Activated CD8-positive, alpha-beta T cell treated with anti-CD3 and anti-CD28 coated beads for 36 hours (primary cell): ENCODE measurements around the gene CERS6. TPM values are rescaled to one million over a fixed set of nuclear protein-coding genes. Genes with fewer than 3 reads are reported as not detected.

Experiments
- ATAC-seq: fragments of 200-7000 bp; cut with Tn5 transposase; one replicate; pipeline ENCODE4 v1.10.0; 2021; ENCODE audit warnings: mild to moderate bottlenecking, moderate library complexity
- CTCF ChIA-PET: fragments of 350-600 bp; sonication (Branson Sonifier 250); formaldehyde crosslinking; loops from one replicate; lab custom pipeline; 2021; ENCODE audit warnings: antibody characterized with exemption; lab: Charles Lee
- POLR2A ChIA-PET: fragments of 350-600 bp; sonication (Branson Sonifier 250); formaldehyde crosslinking; loops from one replicate; lab custom pipeline; 2021; ENCODE audit warnings: antibody characterized with exemption; lab: Charles Lee
- DNase-seq: peaks from one replicate; pipeline ENCODE4 v3.0.0-alpha.2; 2020
- H3K27ac Mint-ChIP-seq: one replicate; pipeline ENCODE4 v1.8.0; 2021; ENCODE audit warnings: mild to moderate bottlenecking, mixed read lengths
- H3K27me3 Mint-ChIP-seq: one replicate; pipeline ENCODE4 v1.8.0; 2021; ENCODE audit warnings: mixed read lengths
- H3K36me3 Mint-ChIP-seq: one replicate; pipeline ENCODE4 v1.8.0; 2021; ENCODE audit warnings: low read depth, mixed read lengths
- H3K4me1 Mint-ChIP-seq: one replicate; pipeline ENCODE4 v1.8.0; 2021; ENCODE audit warnings: low read depth, mixed read lengths
- H3K4me3 Mint-ChIP-seq: one replicate; pipeline ENCODE4 v1.8.0; 2021; ENCODE audit warnings: mild to moderate bottlenecking, moderate library complexity, mixed read lengths
- H3K9me3 Mint-ChIP-seq: one replicate; pipeline ENCODE4 v1.8.0; 2021; ENCODE audit warnings: mixed read lengths
- intact Hi-C: fragments of 100-400 bp; cut with micrococcal nuclease; formaldehyde crosslinking; loops from one replicate; pipeline ENCODE4 v1.10.0; 2022
- total RNA-seq, 2 experiments: library from RNA; stranded (reverse); gene quantifications; one replicate each; pipeline ENCODE4 v1.2.3, GENCODE V29; 2021
- TF ChIP-seq, protein P1 (sequence below): fragments of 200-600 bp; IDR thresholded peaks from one replicate; pipeline ENCODE4 v1.8.0; 2022; ENCODE audit warnings: antibody characterized with exemption, mild to moderate bottlenecking

The CERS6 gene
- total RNA-seq, 2 experiments from 2014 or later: 15.4 to 16.1 TPM

GRCh38 chr2:168450171-168450570 lies 5.9 kb upstream of the CERS6 start:
- no peak for ATAC-seq
- CTCF ChIA-PET: interaction anchor here (0.8 kb wide), 1 partner anchor 15 kb away, joined by 3 read pairs; no protein-coding TSS in a partner anchor
- intact Hi-C loops: no loop called here

DNA sequence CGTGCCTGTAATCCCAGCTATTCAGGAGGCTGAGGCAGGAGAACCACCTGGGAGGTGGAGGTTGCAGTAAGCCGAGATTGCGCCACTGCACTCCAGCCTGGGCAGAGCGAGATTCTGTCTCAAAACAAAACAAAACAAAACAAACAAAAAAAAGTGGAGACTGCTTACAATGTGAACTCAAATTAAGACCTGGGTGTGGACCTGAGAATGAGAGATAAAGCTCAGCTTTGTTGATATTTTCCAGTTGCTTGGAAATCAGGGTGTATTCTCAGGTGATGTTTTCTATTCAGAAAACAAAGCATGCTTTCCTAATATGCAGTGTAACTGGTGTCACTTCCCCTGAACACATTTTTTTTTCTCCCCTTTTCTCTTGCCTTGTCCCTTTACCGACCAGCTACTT lies 5.3 kb upstream of the CERS6 start:
- no peaks in the 10 kb centered on the region for H3K27me3 Mint-ChIP-seq
- no peak overlapping the region for H3K27ac Mint-ChIP-seq
- intact Hi-C loops: no loop called here
- peaks cover 15% of the 10 kb centered on the region for H3K4me1 Mint-ChIP-seq
- TF ChIP-seq, protein P1, sequence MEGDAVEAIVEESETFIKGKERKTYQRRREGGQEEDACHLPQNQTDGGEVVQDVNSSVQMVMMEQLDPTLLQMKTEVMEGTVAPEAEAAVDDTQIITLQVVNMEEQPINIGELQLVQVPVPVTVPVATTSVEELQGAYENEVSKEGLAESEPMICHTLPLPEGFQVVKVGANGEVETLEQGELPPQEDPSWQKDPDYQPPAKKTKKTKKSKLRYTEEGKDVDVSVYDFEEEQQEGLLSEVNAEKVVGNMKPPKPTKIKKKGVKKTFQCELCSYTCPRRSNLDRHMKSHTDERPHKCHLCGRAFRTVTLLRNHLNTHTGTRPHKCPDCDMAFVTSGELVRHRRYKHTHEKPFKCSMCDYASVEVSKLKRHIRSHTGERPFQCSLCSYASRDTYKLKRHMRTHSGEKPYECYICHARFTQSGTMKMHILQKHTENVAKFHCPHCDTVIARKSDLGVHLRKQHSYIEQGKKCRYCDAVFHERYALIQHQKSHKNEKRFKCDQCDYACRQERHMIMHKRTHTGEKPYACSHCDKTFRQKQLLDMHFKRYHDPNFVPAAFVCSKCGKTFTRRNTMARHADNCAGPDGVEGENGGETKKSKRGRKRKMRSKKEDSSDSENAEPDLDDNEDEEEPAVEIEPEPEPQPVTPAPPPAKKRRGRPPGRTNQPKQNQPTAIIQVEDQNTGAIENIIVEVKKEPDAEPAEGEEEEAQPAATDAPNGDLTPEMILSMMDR: no peak
- ChIA-PET POLR2A (interaction anchor here (0.8 kb wide), 1 partner anchor 14 kb away, joined by 3 read pairs; no protein-coding TSS in a partner anchor), CTCF (interaction anchor here (0.8 to 1.6 kb wide), 4 partner anchors 11 to 99 kb away, joined by 3 to 4 read pairs (median 4); no protein-coding TSS in a partner anchor)
- DNase-seq (no peak), ATAC-seq (no peak)
- peaks cover 2% of the 10 kb centered on the region for H3K9me3 Mint-ChIP-seq
- peaks cover 3% of the 10 kb centered on the region for H3K36me3 Mint-ChIP-seq
- H3K4me3 Mint-ChIP-seq: no peak overlapping the region

More at GRCh38 chr2:168450171-168450570, 5.9 kb upstream of the CERS6 start:
- Mint-ChIP-seq H3K4me3 (no peak overlapping the region), H3K9me3 (peaks cover 2% of the 10 kb centered on the region), H3K27ac (peak overlapping the region; percentile 30), H3K27me3 (no peaks in the 10 kb centered on the region), H3K36me3 (peaks cover 3% of the 10 kb centered on the region), H3K4me1 (peaks cover 15% of the 10 kb centered on the region)
- TF ChIP-seq, protein P1: no peak
- POLR2A ChIA-PET: interaction anchor here (0.8 kb wide), 1 partner anchor 13 kb away, joined by 3 read pairs; no protein-coding TSS in a partner anchor
- DNase-seq: no peak

GRCh38 chr2:168452781-168453180 lies 3.3 kb upstream of the CERS6 start:
- TF ChIP-seq, protein P1: no peak
- Mint-ChIP-seq H3K27me3 (no peaks in the 10 kb centered on the region), H3K36me3 (peaks cover 2% of the 10 kb centered on the region), H3K4me1 (peaks cover 18% of the 10 kb centered on the region), H3K27ac (no peak overlapping the region), H3K4me3 (no peak overlapping the region), H3K9me3 (no peaks in the 10 kb centered on the region)
- intact Hi-C loops: no loop called here
- ATAC-seq: no peak
- ChIA-PET CTCF (interaction anchor here (1.2 to 2.3 kb wide), 2 partner anchors 11 to 253 kb away, joined by 3 to 9 read pairs; no protein-coding TSS in a partner anchor), POLR2A (no interaction called here)
- no peak for DNase-seq

- Mint-ChIP-seq H3K4me3 (no peak overlapping the region), H3K36me3 (peaks cover 6% of the 10 kb centered on the region), H3K27ac (no peak overlapping the region), H3K9me3 (no peaks in the 10 kb centered on the region), H3K27me3 (no peaks in the 10 kb centered on the region), H3K4me1 (peaks cover 23% of the 10 kb centered on the region)
- ChIA-PET POLR2A (interaction anchor here (0.6 kb wide), 1 partner anchor 12 kb away, joined by 3 read pairs; no protein-coding TSS in a partner anchor), CTCF (interaction anchor here (1.2 to 2.3 kb wide), 2 partner anchors 11 to 253 kb away, joined by 3 to 9 read pairs; no protein-coding TSS in a partner anchor)
- TF ChIP-seq, protein P1: no peak
- ATAC-seq: no peak
- intact Hi-C loops: no loop called here
- no peak for DNase-seq
These were observed 2.7 kb upstream of the CERS6 start for GRCh38 chr2:168453404-168453803.
